ENCODE measurements around the gene KNCN.

KNCN gene

DNA sequence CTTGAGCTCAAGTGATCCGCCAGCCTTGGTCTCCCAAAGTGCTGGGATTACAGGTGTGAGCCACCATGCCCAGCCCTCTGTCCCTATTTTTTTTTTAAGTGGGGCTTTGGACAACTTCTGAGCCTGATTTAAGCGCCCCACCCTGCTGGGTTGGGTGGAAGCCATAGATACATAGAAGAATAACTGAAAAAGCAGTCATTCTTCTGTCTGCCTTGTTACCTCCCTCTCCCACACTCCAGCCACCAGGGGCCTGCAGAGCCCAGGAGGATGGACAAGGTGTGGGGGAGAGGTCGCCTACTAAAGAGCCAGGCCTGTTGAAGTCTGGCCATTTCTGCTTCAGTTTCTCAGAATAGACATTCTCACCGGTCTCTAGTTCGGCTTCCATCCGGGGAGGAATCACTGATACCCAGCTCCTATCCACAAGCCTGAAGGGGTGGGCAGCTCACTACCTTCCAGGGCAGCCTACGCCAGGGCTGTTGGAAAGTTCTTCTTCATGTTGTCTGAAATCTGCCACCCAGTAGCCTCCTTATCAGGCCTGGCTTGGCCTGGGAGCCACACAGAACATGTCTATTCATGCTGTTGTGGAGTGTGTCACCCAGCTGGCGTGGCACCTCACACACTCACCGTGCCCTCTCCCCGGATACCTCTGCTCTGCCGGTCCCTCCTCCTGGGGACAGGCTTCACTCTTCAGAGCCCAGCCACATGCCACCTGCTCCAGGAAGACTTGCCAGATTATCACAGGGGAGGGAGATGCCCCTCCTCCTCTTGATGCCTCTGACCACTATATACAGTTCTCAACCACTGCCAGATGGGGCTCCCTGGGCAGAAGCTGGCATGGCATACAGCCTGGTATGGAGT, 27.7 kb downstream of the KNCN start:
- no peak for DNase-seq

GRCh38 chr1:46522969-46523320, 28.5 kb downstream of the KNCN start:
- DNase-seq = no peak

- DNase-seq = peak; percentile 95
Measured at GRCh38 chr1:46522184-46522968, 29.1 kb downstream of the KNCN start.

DNA sequence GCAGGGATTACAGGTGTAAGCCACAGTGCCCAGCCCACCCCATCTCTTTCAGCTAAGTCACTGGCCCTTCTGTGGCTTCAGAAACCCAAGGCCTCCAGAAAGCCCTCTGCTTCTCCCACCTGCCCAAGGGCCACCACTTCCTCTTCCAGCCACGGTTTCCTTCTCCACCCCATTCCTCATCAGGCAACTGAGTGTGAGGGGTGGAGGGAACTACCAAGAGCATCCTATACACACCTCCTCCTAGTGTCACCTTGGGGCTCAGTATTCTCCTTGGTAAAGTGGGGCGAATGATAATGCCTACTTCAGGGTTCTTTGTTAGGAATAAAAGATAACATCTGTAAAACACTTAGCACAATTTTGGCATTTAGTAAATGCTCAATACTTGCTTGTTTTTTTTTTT, 30.0 kb downstream of the KNCN start:
- DNase-seq = no peak

DNA sequence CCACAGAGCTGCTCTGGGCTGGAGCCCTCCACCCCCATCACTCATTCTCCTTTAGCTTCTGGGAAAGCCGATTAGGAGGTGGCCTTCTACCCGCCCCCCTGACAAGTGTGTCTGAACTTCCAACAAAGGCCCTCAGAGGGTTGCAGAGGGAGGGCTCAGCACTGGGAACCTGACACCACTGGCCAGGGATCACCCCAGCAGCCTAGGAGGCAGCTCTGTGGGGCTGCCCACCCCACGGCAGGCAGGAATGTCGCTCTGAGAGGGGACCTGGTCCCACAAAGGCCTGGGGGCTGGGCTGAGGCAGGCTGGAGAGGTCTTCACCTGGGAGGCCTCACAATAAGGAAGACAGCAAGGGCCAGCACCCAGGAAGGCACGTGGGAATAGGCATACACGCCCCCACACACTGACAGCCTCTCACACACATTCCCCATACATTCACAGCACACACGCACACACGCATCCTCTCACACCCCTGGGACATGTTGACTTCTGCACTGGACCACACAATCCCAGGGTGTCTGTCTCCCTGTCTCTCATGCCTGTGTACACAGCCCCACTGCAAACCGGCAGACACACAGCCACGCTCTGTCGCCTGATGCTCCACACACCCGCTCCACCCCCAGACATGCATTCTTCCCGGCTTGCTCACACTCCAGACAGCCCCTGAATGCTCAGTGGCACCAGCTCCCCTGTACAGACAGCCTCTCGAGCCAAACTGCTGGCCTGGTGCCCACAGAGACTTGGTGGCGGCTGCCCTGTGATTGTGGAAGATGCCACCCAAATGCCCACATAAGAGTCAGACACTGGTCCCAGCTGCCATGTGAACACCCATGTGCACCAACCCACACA, 31.2 kb downstream of the KNCN start:
- DNase-seq = peak; percentile 94

DNA sequence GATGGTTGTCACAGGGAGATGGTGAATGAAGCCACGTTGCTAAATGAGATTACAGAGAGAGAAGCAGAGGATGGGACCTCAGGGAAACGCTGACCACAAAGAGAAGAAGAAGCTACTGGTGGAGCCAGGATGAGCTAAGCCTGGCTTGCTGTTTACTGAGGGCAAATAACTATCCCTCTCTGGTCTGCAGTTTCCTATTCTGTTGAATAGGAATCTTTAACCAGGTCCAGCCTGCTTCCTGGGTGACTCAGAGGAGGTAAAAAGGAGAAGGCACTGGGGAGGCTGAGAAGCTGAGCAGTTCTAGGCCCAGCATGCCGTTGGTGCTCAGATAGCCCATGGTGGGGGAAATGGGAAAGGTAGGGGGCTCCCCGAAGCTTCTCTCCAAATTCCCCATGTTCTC, 32.2 kb downstream of the KNCN start:
- DNase-seq = peak; percentile 9

DNA sequence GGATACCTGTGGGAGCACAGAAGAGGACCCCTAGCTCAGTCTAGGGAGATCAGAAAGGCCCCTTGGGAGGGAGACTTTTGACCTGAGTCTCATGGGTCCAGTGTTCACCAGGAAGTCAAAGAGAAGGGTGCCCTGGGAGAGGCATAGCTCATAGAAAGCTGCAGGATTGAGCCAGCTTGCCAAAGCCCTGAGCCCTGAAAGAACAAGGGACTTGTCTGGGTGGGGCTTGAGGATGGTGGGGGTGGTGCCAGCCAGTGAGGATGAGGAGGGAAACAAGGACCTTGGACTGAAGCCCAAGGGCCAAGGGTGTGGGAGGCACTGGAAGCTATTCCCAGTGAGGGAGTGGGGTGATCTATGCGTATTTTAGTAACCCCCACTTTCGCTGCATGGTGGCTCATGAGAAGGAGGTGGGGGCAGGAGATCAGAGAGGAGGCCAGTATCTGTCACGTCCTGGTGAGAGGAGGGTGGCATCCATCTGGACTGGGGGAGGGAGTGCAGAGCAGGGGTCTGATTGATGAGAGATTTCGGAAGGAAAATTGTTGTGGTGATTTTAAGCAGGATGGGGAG, 33.4 kb downstream of the KNCN start:
- DNase-seq = no peak

DNA sequence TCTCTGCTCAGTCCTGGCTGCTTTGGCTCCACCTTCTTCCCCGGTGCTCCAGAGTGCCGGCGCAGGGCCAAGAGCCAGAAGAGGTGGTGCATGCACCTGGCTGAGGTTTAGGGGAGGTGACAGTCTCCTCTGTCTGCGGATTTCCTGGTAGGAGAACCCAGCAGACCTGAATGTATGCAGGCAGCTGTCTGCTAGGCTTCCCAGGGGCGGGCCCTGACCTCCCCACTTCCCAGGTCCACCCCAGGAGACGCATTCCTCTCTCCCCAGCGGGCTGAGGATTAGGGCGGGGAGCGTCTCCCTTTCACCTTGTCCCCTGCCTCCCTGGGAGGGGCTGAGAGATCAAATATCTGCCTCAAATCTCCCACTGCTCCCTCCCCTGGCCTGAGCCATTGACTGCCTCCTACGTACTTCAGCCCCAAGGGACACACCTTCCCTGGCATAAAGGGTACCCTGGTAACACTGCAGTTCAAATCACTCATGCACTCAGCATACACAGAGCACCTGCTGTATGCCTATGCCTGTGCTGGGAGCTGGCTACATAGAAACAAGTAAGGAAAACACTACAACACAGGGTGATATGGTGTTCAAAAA, 34.3 kb downstream of the KNCN start:
- DNase-seq = no peak

DNA sequence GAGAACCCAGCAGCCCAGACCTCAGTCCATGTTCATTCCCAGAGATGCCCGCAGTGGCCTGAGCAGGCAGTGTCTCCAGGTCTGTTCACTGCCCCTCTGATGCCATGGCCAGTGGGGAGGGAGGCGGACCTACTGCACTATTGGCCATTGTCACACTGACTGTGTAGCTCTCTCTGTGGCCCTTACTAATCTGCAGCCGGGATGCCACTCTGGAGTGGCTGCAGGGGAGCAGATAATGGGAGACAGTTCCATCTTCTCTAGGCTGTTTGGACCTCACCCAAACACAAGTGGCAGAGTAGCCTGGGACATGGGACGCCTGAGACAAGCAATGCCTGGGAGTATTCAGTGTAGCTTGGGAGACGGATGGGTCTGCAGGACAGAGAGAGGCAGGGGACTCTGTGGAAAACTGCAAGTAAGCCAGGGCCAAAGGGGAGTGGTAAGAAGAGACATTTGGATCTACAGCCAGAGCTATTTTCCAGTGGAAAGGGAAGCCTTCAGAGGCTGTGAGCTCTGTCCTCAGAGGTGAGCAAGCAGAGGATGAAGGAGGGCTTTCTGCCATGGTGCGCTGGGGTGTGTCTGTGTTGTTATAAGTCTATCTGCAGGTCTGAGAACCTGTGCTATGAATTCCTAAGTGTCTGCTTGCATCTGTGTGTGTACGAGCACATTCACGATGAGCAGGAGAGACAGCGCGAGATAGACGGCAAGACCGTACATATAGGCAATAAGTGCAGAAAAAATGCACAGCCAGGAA, 35.1 kb downstream of the KNCN start:
- DNase-seq = no peak

- no peak for DNase-seq
Measured at GRCh38 chr1:46515576-46515975, 35.9 kb downstream of the KNCN start.

GRCh38 chr1:46513536-46513935, 37.9 kb downstream of the KNCN start:
- DNase-seq = no peak

GRCh38 chr1:46512792-46513190, 38.7 kb downstream of the KNCN start:
- no peak for DNase-seq

GRCh38 chr1:46512135-46512791, 39.2 kb downstream of the KNCN start:
- no peak for DNase-seq

DNA sequence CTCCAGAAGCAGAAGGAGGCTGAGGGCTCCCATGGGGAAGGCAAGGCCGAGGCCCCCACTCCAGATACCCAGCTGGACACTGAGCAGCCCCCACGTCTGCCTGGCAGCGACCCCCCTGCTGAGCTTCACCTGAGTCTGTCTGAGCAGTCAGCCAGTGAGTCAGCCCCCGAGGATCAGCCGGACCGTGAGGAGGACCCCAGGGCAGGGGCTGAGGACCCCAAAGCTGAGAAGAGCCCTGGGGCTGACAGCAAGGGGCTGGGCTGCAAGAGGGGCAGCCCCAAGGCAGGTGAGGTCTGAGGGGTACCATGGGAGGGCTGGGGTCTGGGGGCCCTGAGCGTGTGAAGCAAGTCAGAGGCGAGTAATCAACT, 40.5 kb downstream of the KNCN start:
- no peak for DNase-seq

GRCh38 chr1:46510341-46510997, 41.0 kb downstream of the KNCN start:
- no peak for DNase-seq

GRCh38 chr1:46508757-46509156, 42.7 kb downstream of the KNCN start:
- peak; percentile 53 for DNase-seq

- DNase-seq = no peak
Measured at GRCh38 chr1:46506470-46507219, 44.8 kb downstream of the KNCN start.

- DNase-seq = peak; percentile 31
Measured at GRCh38 chr1:46503421-46503820, 48.0 kb downstream of the KNCN start.

- no peak for DNase-seq
Measured at GRCh38 chr1:46501528-46501927, 49.9 kb downstream of the KNCN start.

GRCh38 chr1:46497665-46498064, 53.8 kb downstream of the KNCN start:
- no peak for DNase-seq

All from fibroblast of skin of scalp (primary cell).